WTC11 (cell line): ENCODE results near the gene PRKAR2B. TPM values are rescaled to one million over a fixed set of nuclear protein-coding genes. Genes with fewer than 3 reads are reported as not detected.

Source experiments
- ATAC-seq: fragments of 200-7000 bp; cut with Tn5 transposase; 2 replicates; pipeline ENCODE4 v1.10.0; 2021; ENCODE audit warnings: mild to moderate bottlenecking, moderate library complexity
- CTCF ChIA-PET: fragments of 300-600 bp; sonication (Branson Sonifier 250); formaldehyde crosslinking; loops from one replicate; lab custom pipeline; 2021; ENCODE audit warnings: antibody characterized with exemption; lab: Charles Lee
- POLR2A ChIA-PET: fragments of 350-600 bp; sonication (Branson Sonifier 250); formaldehyde crosslinking; loops from one replicate; lab custom pipeline; 2021; ENCODE audit warnings: antibody characterized with exemption; lab: Charles Lee
- DNase-seq: peaks from one replicate; pipeline ENCODE4 v3.0.0; 2021; ENCODE audit warnings: low spot score
- H3K27ac Mint-ChIP-seq: 2 replicates; pipeline ENCODE4 v1.8.0; 2021; ENCODE audit warnings: mixed read lengths
- H3K27me3 Mint-ChIP-seq: 2 replicates; pipeline ENCODE4 v1.8.0; 2021; ENCODE audit warnings: low read depth, mild to moderate bottlenecking, moderate library complexity, mixed read lengths
- H3K36me3 Mint-ChIP-seq: 2 replicates; pipeline ENCODE4 v1.8.0; 2021; ENCODE audit warnings: mixed read lengths
- H3K4me1 Mint-ChIP-seq: 2 replicates; pipeline ENCODE4 v1.8.0; 2022; ENCODE audit warnings: mixed read lengths
- H3K4me3 Mint-ChIP-seq: 2 replicates; pipeline ENCODE4 v1.8.0; 2021; ENCODE audit warnings: mild to moderate bottlenecking, moderate library complexity, mixed read lengths
- H3K9me3 Mint-ChIP-seq: 2 replicates; pipeline ENCODE4 v1.8.0; 2021; ENCODE audit warnings: mixed read lengths
- AFF4 ChIP-seq: sonication (generic); formaldehyde crosslinking; IDR thresholded peaks from 2 replicates; pipeline ENCODE4 v1.8.1; 2023; ENCODE audit warnings: mild to moderate bottlenecking, missing genetic modification reagents, borderline replicate concordance
- ATF1 ChIP-seq: sonication (generic); formaldehyde crosslinking; IDR thresholded peaks from 2 replicates; pipeline ENCODE4 v1.8.1; 2023; ENCODE audit warnings: mild to moderate bottlenecking, moderate library complexity, missing genetic modification reagents
- CBFB ChIP-seq: sonication (generic); formaldehyde crosslinking; IDR thresholded peaks from 2 replicates; pipeline ENCODE4 v1.8.1; 2022; ENCODE audit warnings: mild to moderate bottlenecking, low read depth, missing genetic modification reagents
- EMX1 ChIP-seq: fragments of 250-450 bp; sonication (Bioruptor Pico); IDR thresholded peaks from 2 replicates; pipeline ENCODE4 v1.8.0; 2021; ENCODE audit warnings: mild to moderate bottlenecking
- GRHL2 ChIP-seq: fragments of 250-450 bp; sonication (Bioruptor Pico); IDR thresholded peaks from 2 replicates; pipeline ENCODE4 v1.8.0; 2022; ENCODE audit warnings: mild to moderate bottlenecking, moderate library complexity; ENCODE audit not compliant: insufficient replicate concordance, severe bottlenecking
- IRF2 ChIP-seq: sonication (generic); formaldehyde crosslinking; IDR thresholded peaks from 2 replicates; pipeline ENCODE4 v1.8.0; 2022; ENCODE audit warnings: low read depth, missing genetic modification reagents, borderline replicate concordance
- JUN ChIP-seq: sonication (generic); formaldehyde crosslinking; IDR thresholded peaks from 2 replicates; pipeline ENCODE4 v1.8.0; 2023; ENCODE audit warnings: mild to moderate bottlenecking, missing genetic modification reagents
- NFE2L1 ChIP-seq: sonication (generic); formaldehyde crosslinking; IDR thresholded peaks from 2 replicates; pipeline ENCODE4 v1.8.1; 2023; ENCODE audit warnings: missing genetic modification reagents
- NR2C2 ChIP-seq: sonication (generic); formaldehyde crosslinking; IDR thresholded peaks from 2 replicates; pipeline ENCODE4 v1.8.0; 2022; ENCODE audit warnings: mild to moderate bottlenecking, missing genetic modification reagents
- SMAD4 ChIP-seq: sonication (generic); formaldehyde crosslinking; IDR thresholded peaks from 2 replicates; pipeline ENCODE4 v1.8.0; 2022; ENCODE audit warnings: mild to moderate bottlenecking, missing genetic modification reagents
- ZBTB21 ChIP-seq: sonication (generic); formaldehyde crosslinking; IDR thresholded peaks from 2 replicates; pipeline ENCODE4 v1.8.1; 2023; ENCODE audit warnings: mild to moderate bottlenecking, missing genetic modification reagents, borderline replicate concordance
- ZNF138 ChIP-seq: sonication (generic); formaldehyde crosslinking; conservative IDR thresholded peaks from 2 replicates; pipeline ENCODE4 v1.8.1; 2022; ENCODE audit warnings: mild to moderate bottlenecking, moderate library complexity, missing genetic modification reagents
- ZNF232 ChIP-seq: sonication (generic); formaldehyde crosslinking; IDR thresholded peaks from 2 replicates; pipeline ENCODE4 v1.8.0; 2022; ENCODE audit warnings: mild to moderate bottlenecking, missing genetic modification reagents
- ZNF317 ChIP-seq: sonication (generic); formaldehyde crosslinking; IDR thresholded peaks from 2 replicates; pipeline ENCODE4 v1.8.1; 2023; ENCODE audit warnings: low read depth, mild to moderate bottlenecking, moderate library complexity, missing genetic modification reagents, borderline replicate concordance
- total RNA-seq: library from RNA; stranded (reverse); gene quantifications from 3 replicates; pipeline ENCODE4 v1.2.3, GENCODE V29; 2021
- TF ChIP-seq, protein P1 (sequence below): fragments of 250-450 bp; sonication (Bioruptor Pico); conservative IDR thresholded peaks from 2 replicates; pipeline ENCODE4 v1.9.0; 2021; ENCODE audit warnings: mild to moderate bottlenecking
- TF ChIP-seq, protein P2 (sequence below): fragments of 250-450 bp; sonication (Bioruptor Pico); IDR thresholded peaks from 2 replicates; pipeline ENCODE4 v1.9.0; 2021; ENCODE audit warnings: mild to moderate bottlenecking
- TF ChIP-seq, protein P3 (sequence below): sonication (generic); formaldehyde crosslinking; IDR thresholded peaks from 2 replicates; pipeline ENCODE4 v1.8.0; 2022; ENCODE audit warnings: mild to moderate bottlenecking, missing genetic modification reagents
- TF ChIP-seq, protein P4 (sequence below): sonication (generic); formaldehyde crosslinking; IDR thresholded peaks from 2 replicates; pipeline ENCODE4 v1.8.1; 2022; ENCODE audit warnings: mild to moderate bottlenecking, missing genetic modification reagents, moderate library complexity, borderline replicate concordance
- TF ChIP-seq, protein P5 (sequence below): fragments of 250-450 bp; sonication (Bioruptor Pico); IDR thresholded peaks from 2 replicates; pipeline ENCODE4 v1.9.0; 2021; ENCODE audit warnings: moderate library complexity, mild to moderate bottlenecking, inconsistent platforms, borderline replicate concordance
- TF ChIP-seq, protein P6 (sequence below): sonication (generic); formaldehyde crosslinking; IDR thresholded peaks from 2 replicates; pipeline ENCODE4 v1.8.1; 2022; ENCODE audit warnings: low read depth, mild to moderate bottlenecking, moderate library complexity, missing genetic modification reagents, borderline replicate concordance

The PRKAR2B gene
- total RNA-seq, 1 experiment from 2014 or later, result 29.6 TPM

DNA sequence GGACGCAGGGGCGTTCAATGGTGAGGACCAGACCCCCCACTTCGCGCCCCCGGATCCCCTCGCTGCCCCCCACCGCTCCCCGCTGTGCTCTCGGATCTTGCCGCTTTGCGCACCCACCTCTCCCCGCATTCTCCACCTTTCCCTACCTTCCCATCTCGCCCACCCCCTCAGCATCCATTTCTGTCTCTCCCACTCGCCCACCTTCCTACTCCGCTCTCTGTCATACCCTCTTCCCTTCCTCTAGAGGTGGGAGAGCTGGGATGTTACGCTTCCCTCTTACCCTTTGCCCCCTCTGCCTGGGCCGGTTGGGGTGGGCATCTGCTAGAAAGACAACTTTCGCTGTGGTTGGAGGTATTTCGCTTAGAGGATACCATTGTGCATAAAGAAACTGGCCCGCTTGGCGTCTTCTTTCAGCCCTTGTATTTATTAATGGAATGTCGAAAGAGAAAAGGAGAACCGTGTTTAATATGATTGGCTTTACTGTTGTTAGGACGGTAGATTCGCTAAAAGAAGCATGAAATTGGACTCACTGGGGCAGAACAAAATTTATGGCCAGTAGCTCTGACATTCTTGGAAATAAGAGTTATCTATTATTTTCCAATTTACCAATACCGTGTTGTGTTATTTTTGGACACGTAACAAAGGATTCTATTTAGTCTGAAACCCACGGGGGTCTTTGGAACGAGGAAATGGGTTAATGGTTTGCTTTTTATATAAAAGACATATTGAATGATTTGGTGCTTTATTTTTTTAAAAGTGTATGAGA, 873 bp downstream of the PRKAR2B start:
- Mint-ChIP-seq H3K27me3 (peaks cover 12% of the 10 kb centered on the region), H3K4me1 (peaks cover 47% of the 10 kb centered on the region), H3K36me3 (no peaks in the 10 kb centered on the region), H3K9me3 (peaks cover 3% of the 10 kb centered on the region; the same call in 1 of the 2 replicates), H3K4me3 (peak overlapping the region; percentile 90), H3K27ac (no peak overlapping the region)
- DNase-seq (peak; percentile 15), ATAC-seq (peak; percentile 50)
- TF ChIP-seq IRF2 (CRISPR knock-in tag) (no peak), SMAD4 (CRISPR knock-in tag) (no peak), EMX1 (no peak), ZNF232 (CRISPR knock-in tag) (no peak), NFE2L1 (CRISPR knock-in tag) (no peak), AFF4 (CRISPR knock-in tag) (no peak), ZBTB21 (no peak), ZNF317 (CRISPR knock-in tag) (no peak), NR2C2 (CRISPR knock-in tag) (no peak), ATF1 (CRISPR knock-in tag) (no peak)
- TF ChIP-seq, protein P1, sequence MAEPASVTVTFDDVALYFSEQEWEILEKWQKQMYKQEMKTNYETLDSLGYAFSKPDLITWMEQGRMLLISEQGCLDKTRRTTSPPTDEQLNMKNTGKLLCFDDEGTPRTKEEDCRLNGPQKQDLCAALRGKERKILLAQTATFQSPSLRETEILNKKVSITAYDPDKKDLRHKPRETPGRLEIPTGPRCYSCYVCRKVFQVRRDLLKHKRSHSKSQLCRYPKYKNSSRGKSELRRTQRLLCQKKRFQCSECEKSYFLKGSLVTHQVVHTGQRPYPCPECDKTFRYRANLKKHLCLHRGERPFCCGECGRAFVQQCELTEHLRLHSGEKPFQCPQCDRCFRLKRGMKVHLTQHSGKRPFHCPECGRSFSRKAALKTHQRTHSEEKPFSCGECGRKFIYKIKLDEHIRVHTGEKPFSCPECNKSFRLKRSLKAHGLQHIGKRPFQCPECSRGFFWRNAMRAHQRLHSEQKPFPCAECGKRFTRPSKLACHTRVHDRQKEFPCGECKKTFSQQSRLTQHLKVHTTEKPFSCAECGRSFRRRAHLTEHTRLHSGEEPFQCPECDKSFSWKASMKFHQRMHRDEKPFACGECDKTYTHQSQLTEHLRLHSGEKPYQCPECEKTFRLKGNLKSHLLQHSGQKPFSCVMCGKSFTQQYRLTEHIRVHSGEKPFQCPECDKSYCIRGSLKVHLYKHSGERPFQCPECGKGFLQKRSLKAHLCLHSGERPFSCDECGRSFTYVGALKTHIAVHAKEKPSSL, result no peak
- TF ChIP-seq, protein P2, sequence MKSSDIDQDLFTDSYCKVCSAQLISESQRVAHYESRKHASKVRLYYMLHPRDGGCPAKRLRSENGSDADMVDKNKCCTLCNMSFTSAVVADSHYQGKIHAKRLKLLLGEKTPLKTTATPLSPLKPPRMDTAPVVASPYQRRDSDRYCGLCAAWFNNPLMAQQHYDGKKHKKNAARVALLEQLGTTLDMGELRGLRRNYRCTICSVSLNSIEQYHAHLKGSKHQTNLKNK (CRISPR knock-in tag), result no peak
- TF ChIP-seq, protein P3, sequence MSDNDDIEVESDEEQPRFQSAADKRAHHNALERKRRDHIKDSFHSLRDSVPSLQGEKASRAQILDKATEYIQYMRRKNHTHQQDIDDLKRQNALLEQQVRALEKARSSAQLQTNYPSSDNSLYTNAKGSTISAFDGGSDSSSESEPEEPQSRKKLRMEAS, result no peak
- TF ChIP-seq, protein P4, sequence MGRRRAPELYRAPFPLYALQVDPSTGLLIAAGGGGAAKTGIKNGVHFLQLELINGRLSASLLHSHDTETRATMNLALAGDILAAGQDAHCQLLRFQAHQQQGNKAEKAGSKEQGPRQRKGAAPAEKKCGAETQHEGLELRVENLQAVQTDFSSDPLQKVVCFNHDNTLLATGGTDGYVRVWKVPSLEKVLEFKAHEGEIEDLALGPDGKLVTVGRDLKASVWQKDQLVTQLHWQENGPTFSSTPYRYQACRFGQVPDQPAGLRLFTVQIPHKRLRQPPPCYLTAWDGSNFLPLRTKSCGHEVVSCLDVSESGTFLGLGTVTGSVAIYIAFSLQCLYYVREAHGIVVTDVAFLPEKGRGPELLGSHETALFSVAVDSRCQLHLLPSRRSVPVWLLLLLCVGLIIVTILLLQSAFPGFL (CRISPR knock-in tag), result no peak
- TF ChIP-seq, protein P5, sequence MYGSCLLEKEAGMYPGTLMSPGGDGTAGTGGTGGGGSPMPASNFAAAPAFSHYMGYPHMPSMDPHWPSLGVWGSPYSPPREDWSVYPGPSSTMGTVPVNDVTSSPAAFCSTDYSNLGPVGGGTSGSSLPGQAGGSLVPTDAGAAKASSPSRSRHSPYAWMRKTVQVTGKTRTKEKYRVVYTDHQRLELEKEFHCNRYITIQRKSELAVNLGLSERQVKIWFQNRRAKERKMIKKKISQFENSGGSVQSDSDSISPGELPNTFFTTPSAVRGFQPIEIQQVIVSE, result no peak
- POLR2A ChIA-PET, result interaction anchor here (0.9 kb wide), 1 partner anchor 98 kb away, joined by 4 read pairs; no protein-coding TSS in a partner anchor
- CTCF ChIA-PET, result interaction anchor here (0.5 to 2.3 kb wide), 7 partner anchors 85 to 118 kb away, joined by 3 to 11 read pairs (median 3); no protein-coding TSS in a partner anchor

DNA sequence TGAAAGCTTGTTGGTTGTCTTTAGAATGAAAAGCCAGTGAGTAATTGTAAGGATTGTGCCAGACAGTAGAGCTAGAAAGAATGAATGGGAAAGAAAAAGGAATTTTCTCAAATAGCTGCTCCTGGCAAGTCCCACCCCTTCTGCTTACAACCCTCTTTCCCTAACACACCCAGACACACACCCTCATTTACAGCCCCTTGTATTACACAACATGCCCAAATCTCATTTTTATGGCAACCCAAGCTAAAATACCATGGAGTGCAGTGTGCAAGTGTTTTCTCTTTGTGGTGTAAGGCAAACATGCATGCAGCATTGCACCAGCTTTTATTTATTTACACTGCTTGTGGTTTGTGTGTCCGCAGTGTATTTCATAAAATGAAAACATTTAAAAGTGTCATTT, 1.5 kb downstream of the PRKAR2B start:
- Mint-ChIP-seq H3K4me1 (peaks cover 52% of the 10 kb centered on the region), H3K9me3 (peaks cover 3% of the 10 kb centered on the region; the same call in 1 of the 2 replicates), H3K4me3 (peak overlapping the region; percentile 90), H3K36me3 (no peaks in the 10 kb centered on the region), H3K27me3 (peaks cover 12% of the 10 kb centered on the region), H3K27ac (no peak overlapping the region)
- CTCF ChIA-PET, result interaction anchor here (0.9 to 2.3 kb wide), 3 partner anchors 86 to 104 kb away, joined by 4 to 11 read pairs (median 4); no protein-coding TSS in a partner anchor
- POLR2A ChIA-PET, result no interaction called here
- ATAC-seq (no peak), DNase-seq (no peak)
- TF ChIP-seq GRHL2 (CRISPR knock-in tag) (no peak), JUN (CRISPR knock-in tag) (no peak), ATF1 (CRISPR knock-in tag) (no peak), ZNF138 (CRISPR knock-in tag) (no peak), CBFB (CRISPR knock-in tag) (no peak)
- TF ChIP-seq, protein P1, result no peak
- TF ChIP-seq, protein P6, sequence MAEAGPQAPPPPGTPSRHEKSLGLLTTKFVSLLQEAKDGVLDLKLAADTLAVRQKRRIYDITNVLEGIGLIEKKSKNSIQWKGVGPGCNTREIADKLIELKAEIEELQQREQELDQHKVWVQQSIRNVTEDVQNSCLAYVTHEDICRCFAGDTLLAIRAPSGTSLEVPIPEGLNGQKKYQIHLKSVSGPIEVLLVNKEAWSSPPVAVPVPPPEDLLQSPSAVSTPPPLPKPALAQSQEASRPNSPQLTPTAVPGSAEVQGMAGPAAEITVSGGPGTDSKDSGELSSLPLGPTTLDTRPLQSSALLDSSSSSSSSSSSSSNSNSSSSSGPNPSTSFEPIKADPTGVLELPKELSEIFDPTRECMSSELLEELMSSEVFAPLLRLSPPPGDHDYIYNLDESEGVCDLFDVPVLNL (CRISPR knock-in tag), result no peak
